SK-MEL-5 (cell line): Measurements from ENCODE around the gene TMEM131L. TPM values are rescaled to one million over a fixed set of nuclear protein-coding genes. Genes with fewer than 3 reads are reported as not detected.

Experiments used
- DNase-seq: peaks from one replicate; pipeline ENCODE4 v3.0.0-alpha.2; 2016; ENCODE audit warnings: low read depth, low spot score
- in situ Hi-C: cut with HindIII; loops from 2 replicates; pipeline ENCODE4 v1.10.0; 2016; ENCODE audit warnings: low sequenced_read_pairs, high pct_unique_total_duplicates, low pct_unique_long_range_greater_than_20kb
- total RNA-seq: library from RNA; depleted of rRNA; stranded (reverse); fragments of >200 nt; shearing (Covaris generic); gene quantifications from 2 replicates; pipeline ENCODE4 v1.2.3, GENCODE V29; 2014

TMEM131L gene
- total RNA-seq, 1 experiment from 2014 or later = 7.8 TPM

DNA sequence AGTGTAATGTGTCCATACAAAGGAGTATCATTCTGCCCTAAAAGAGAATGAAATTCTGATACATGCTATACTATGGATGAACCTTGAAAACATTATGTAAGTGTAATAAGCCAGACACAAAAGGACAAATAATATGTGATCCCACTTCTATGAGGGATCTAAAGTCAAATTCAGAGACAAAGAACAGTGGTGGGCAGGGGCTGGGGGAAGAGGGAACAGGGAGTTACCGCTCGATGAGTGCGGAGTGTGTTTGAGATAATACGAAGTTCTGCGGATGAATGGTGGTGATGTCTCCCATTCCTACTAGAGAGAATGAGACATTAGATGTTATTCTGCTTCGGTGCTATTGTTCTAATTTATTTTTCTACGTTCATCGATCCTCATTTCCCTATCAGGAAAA is 171.9 kb downstream of the TMEM131L start:
- in situ Hi-C loops = no loop called here
- no peak for DNase-seq

DNA sequence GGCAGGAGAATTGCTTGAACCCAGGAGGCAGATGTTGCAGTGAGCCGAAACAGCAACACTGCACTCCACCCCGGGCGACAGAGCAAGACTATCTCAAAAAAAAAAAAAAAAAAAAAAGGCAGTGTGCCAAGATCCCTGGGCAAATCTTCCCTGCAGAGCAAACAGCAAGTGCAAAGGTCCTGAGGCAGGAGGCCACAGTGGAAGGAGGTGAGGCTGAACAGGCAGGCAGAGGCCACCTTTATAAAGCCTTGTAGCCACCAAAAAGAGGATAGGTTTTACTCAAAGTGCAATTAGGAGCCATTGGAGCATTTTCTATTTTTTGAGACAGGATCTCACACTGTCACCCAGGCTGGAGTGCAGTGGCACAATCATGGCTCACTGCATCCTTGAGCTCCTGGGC is 172.8 kb downstream of the TMEM131L start:
- DNase-seq = no peak
- in situ Hi-C loops = no loop called here

DNA sequence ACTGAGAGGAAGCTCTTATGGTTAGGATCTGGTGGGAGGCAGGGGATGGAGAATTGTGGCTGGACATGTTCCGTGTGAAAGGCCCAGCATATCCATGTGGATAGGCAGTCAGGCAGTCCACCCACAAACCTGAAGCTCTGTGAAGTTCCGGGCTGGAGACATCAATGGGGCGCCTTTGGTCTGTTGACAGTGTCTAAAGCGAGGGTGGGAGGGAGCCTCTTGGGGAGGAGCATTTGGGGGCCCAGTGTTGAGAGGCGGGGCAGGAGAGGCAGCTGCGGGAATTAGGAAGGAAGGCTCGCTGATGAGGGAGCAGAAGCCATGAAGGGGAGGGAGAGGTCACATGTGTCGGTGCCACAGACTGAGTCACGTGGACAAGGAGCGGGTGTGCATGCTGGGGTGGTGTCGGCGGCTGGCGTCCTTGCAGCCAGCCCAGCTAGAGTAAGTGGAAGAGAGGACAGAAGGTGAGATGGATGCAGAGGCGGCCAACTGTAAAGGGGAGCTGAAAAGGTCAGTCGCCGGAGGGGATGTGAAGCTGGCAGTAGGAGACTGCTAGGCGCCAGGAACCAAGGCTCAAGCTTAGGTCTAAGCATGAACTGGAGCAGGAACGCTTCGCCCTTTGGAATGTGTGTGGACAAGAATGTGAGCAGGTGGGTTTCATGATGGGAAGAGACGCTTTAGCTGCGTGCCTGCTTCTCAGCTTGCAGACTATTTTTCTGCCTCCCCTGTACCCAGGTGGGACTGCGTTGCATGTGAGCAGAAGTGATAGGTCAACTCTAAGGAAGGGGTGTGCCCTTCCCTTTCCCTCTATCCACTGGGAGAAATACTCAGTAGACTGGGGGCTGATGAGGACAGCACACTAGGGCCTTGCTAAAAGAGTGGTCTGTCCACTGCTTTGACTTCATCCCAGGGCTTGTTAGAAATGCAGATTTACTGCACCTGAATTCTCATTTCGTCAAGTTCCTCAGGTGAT is 174.0 kb downstream of the TMEM131L start:
- in situ Hi-C loops = no loop called here
- DNase-seq = no peak

DNA sequence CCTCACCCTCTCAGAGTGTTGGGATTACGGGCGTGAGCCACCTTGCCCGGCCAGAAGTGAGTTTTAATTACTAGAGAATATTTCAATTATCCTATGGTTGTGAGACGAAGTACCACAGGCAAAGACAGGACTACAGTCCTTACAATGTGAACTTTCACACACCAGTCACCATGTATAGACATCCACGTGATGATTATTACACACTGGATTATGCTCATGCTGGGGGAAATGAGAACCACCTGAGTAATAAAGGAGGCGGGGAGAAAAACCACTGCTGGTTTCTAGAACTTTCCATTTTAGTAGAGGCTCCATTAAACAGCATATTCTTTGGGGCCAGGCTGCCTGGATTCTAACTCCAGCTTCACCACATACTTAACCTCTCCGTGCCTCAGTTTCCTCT is 175.4 kb downstream of the TMEM131L start:
- in situ Hi-C loops = no loop called here
- DNase-seq = no peak

DNA sequence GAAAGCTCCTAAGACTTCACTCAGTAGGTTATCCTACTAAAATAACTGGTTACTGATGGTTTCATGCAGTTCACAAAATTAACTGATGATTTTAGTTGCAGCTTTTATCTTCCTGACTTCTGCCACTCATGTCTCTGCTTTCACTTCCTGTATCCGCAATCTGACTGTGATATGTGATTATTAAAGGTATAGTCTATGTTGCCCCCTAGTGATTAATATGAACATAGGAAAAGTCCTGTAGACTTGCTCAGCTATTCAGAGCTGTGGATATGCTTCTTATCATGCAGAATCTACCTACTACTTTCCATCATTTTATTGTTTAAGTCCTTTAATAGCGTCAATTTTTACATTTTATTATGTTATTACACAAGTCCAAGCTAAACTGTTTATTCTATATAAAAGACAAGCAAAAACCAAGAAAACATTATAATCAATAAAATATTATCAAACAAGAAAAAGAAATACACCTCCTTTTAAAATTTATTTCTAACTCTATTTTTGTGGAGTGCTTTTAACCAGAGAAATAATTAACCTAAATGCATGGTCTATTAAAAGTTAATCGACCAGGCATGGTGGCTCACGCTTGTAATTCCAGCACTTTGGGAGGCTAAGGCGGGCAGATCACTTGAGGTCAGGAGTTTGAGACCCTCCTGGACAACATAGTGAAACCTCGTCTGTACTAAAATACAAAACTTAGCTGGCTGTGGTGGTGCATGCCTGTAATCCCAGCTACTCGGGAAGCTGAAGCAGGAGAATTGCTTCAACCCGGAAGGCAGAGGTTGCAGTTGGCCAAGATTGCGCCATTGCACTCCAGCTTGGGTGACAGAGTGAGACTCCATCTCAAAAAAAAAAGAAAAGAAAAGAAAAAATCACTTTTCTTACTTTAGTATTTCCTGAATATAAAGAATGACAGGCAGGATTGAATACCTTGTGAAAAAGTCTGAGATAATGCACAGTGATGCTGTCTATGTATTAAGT is 177.5 kb downstream of the TMEM131L start:
- in situ Hi-C loops = no loop called here
- peak; percentile 78 for DNase-seq

DNA sequence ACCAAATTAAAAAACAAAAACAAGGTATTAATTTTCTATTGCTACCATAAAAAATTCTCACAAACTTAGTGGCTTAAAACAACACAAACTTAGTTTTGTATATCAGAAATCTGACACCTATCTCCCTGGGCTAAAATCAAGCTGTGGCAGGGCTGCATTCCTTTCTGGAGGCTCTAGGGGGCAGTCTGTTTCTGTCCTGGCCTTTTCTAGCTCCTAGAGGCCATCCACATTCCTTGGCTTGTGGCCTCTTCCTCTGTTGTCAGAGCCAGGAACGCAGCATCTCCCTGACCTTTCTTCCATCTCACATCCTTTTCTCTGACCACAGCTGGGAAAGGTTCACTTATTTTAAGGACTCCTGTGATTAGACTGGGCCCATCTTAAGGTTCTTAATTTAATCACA is 179.0 kb downstream of the TMEM131L start:
- in situ Hi-C loops = no loop called here
- no peak for DNase-seq

DNA sequence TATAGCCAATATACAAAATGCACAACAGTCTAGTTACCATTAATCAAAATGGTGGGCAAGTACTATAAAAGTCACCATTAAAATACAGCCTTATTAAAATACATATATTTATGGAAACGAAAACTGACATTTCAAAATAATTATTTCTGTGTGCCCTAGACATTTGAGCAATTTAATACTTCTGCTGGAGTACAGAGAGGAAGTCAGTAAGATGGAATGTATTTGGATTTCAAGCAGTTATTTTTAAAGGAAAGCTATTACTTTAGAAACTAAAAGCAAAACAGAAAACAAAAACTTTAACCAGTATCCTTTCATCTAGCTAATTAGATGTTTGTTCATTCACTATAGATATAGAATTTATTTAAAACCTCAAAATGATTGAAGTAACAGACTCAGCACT is 180.1 kb downstream of the TMEM131L start:
- in situ Hi-C loops = no loop called here
- DNase-seq = no peak

DNA sequence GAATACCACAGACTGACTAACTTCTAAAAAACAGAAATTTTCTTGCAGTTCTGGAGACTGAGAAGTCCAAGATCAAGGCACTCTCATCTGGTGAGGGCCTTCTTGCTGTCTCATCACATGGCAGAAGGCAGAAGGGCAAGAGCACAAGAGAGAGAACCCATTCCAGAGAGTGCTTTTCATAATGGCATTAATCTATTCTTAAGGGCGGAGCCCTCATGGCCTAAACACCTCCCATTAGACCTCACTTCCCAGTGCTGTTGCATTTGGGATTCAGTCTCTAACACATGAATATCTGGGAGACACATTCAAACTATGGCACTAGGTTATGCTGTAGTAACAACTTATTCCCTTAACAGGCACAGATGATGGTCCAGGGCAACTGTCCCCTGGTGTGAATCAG is 180.8 kb downstream of the TMEM131L start:
- in situ Hi-C loops = no loop called here

DNA sequence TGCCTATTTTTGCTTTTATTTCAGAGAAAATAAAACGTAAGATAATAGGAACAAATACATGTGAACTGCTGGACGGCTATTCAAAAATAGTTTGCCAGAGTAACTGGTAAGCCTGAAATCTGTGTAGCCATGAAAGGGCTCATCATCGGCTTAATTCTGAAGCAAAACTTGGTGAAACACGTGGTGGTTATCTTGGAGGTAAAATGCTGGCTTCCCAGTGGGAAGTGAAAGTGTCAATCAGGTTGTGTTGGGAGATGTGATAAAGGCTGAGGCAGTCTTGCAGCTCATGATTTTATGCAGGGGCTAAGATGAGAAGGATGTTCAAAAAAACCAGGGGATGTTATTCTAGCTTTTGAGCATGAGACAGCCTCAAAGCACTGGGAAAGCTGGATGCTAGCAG is 181.8 kb downstream of the TMEM131L start:
- in situ Hi-C loops = no loop called here
- DNase-seq = no peak

More for the DNA sequence above, 180.8 kb downstream of the TMEM131L start:
- DNase-seq = no peak

DNA sequence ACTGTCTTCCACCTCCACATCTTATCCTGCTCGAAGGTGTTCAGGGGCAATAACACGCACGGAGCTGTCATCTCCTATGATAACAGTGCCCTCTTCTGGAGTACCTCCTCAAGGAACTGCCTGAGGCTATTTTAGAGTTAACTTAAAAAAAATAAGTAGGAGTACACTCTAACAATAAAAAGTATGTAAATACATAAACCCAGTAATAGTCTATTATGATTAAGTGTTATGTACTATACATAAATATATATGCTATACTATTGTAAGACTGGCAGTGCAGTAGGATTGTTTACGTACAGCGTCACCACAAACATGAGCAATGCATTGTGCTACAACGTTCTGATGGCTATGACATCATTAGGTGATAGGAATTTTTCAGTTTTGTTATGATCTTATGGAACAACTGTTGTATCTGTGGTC is 183.4 kb downstream of the TMEM131L start:
- DNase-seq = peak; percentile 45
- in situ Hi-C loops = no loop called here

DNA sequence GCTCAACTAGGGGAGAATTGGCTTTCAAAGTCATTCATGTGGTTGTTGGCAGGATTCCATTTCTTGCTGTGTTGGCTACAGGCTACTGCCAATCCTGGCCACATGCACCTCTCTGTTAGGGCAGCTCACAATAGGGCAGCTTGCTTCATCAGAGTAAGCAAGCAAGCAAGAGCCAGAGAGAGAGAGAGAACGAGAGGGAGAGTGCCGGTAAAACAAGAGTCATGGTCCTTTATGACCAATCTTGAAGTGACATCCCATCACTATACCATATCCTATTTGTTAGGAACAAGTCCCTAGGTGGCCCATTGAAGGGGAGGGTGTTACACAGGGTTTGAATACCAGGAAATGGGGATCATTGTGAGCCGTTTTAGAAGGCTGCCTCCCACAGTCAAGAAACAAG is 185.0 kb downstream of the TMEM131L start:
- in situ Hi-C loops = no loop called here
- DNase-seq = no peak

DNA sequence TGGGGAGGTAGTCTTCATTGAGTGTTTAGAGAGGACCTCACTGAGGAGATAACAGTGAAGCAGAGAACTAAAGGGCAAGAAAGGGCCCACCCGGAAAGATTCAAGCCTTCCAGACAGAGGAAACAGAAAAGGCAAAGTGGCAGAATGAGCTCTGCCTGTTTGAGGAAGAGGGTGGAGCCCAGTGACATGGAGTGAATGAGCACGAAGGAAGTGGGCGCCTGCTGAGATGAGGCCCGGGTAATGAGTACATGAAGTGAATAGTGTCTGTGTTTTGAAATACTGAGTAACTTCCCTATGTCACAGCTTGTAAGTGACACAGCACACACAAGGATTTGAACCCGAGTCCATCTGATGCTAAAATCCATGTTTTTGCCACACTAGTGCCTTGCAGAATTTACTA is 185.4 kb downstream of the TMEM131L start:
- in situ Hi-C loops = no loop called here
- DNase-seq = no peak

DNA sequence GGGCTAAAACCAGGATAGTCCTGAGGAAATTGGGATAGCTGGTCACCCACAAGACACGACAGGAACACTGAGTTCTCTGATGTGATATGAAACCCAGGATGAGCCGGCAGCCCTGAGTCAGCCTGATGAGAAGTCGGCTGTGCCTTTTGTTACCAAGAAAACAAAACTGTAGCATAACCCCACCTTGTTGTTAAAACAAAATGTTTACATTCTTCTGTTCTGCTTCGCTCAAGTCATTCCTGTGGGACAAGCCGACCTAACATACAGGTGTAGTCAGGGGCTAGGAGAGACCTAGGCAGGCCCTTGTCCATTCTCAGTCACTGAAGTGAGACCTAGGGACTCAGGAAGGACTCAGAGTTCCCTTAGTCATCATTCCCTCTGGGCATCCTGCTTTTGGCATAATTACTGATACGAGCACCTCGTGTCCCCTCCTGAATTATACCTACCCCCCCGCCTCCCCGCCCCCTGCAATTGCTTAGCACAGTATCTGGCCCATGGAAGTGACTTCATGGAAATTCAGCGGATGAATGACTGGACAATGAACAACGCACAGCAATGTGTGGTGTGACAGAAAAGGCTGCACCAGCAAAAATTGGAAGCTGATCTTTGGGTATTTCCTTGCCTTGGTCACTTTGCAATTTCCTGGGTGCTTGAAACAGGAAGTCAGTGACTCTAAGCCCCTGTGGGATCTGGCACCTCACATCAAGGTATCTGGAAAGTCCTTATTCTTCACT is 186.1 kb downstream of the TMEM131L start:
- no peak for DNase-seq

DNA sequence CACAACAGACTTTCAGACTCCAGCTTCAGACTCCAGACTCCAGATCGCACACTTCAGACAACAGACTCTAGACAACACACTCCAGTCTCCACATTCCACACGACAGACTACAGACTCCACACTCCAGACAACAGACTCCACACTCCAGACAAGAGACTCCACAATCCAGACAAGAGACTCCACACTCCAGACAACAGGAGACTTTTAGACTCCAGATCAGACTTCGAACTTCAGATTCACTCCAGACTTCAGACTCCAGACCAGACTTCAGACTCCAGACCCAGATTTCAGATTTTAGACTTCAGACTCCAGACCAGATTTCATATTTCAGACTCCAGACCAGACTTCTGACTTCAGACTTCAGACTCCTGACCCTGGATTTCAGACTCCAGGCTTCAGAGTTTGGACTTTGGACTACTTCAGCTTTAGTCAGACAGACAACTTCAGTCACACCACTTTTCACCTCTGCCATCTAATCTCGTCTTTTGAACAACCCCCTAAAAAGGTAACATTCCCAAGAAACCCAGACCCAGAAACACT is 188.9 kb downstream of the TMEM131L start:
- DNase-seq = no peak
- in situ Hi-C loops = no loop called here

More for the DNA sequence above, 186.1 kb downstream of the TMEM131L start:
- in situ Hi-C loops = no loop called here

DNA sequence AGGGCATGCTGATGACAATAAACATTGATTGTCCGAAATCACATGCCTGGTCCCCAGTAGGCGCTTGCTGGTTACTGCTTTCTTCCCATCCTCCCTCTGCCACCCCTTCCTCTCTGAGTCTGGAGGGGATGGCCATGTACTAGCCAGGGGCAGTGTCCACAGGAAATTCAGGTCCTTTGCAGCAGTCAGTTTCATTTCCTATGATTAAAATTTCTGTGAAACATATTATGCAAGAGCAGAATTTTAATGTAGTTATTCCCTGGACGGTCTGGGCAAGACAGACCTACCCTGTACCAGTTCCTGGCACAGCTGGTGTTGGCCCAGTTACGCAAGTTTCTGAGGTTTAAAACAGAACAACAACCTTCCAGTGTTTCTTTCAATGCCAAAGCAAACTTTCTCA is 189.8 kb downstream of the TMEM131L start:
- DNase-seq = peak; percentile 30
- in situ Hi-C loops = no loop called here

DNA sequence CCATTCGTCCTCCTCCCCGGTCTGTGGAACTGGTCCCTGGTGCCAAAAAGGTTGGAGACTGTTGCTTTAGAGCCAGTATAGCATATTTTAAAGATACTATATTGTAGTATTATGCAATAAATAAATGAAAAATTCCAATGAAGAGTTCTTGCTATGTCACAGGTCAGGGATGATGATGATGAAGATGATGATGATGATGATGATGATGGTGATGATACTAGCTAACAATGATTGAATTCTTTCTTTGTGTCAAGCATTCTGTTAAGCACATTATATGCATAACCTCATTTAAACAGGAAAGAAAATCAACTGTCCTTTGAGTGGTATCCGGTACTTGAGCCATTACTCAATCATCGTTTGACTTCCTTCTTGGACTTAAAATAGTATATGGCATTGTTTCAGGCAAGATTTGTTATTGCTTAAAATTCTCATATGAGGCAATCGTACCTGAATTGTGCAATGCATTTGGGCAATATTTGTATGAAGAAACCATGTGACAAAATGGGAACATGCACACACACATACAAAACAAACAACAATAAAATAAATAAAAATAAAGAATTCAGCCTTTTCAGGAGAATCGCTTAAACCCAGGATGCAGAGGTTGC is 195.2 kb downstream of the TMEM131L start:
- in situ Hi-C loops = no loop called here

DNA sequence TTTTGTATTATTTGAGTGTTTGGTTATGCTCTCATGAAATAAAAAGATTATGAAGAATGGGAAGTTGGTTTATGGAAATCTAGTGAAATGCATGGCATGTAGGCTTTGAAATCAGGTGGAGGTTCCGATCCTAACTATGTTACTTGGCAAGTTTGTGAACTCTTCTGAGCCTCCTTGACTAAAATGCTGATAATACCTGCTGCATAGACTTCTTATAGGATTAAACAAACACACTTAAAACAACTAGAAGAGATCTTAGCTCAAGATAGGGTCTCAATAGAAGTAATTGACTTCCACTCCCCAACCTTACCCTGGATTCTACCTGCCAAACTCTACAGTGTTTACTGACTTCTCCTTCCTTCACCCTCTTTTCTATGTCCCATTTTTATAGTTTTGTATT is 195.7 kb downstream of the TMEM131L start:
- in situ Hi-C loops = no loop called here
- no peak for DNase-seq

More for the DNA sequence above, 195.2 kb downstream of the TMEM131L start:
- DNase-seq = no peak
